CD14-positive monocyte (primary cell): ENCODE data around the gene FNIP1. TPM values are rescaled to one million over a fixed set of nuclear protein-coding genes. Genes with fewer than 3 reads are reported as not detected.

Experiments used
- DNase-seq, 3 donors: peaks; one replicate each; pipeline ENCODE4 v3.0.0-alpha.2; 2011 to 2022
- H2AFZ ChIP-seq: 2 replicates; pipeline ENCODE4 v1.6.0; 2012; ENCODE audit warnings: mild to moderate bottlenecking, low read depth, low read length, inconsistent platforms; ENCODE audit not compliant: insufficient read depth, poor library complexity, severe bottlenecking
- H3K27ac ChIP-seq, 2 donors: 1 replicate in 1 of 2; 2 replicates in 1 of 2; pipeline ENCODE4 v1.5.1; 2012 to 2013; ENCODE audit warnings: low read length in 2 of 2, control low read depth in 1 of 2, inconsistent platforms in 1 of 2, low read depth in 1 of 2, mild to moderate bottlenecking in 1 of 2
- H3K27me3 ChIP-seq, 2 donors: one replicate each; pipeline versions ENCODE4 v1.6.0 to v1.6.1; 2011 to 2013; ENCODE audit warnings: low read length in 2 of 2; ENCODE audit not compliant: control insufficient read depth in 2 of 2, insufficient read depth in 2 of 2
- H3K36me3 ChIP-seq, 2 donors: replicated peaks in 1 of 2; 1 replicate in 1 of 2; 2 replicates in 1 of 2; pipeline versions ENCODE4 v1.5.1 to v1.6.1; 2012 to 2013; ENCODE audit warnings: low read length in 2 of 2, control low read depth in 1 of 2, inconsistent platforms in 1 of 2, mild to moderate bottlenecking in 1 of 2; ENCODE audit not compliant: insufficient read depth in 2 of 2, control insufficient read depth in 1 of 2
- H3K4me1 ChIP-seq, 2 donors: 1 replicate in 1 of 2; 2 replicates in 1 of 2; pipeline versions ENCODE4 v1.5.1 to v1.6.1; 2012 to 2013; ENCODE audit warnings: low read length in 2 of 2, control low read depth in 1 of 2, inconsistent platforms in 1 of 2, mild to moderate bottlenecking in 1 of 2, moderate library complexity in 1 of 2; ENCODE audit not compliant: insufficient read depth in 2 of 2, control insufficient read depth in 1 of 2
- H3K4me2 ChIP-seq: replicated peaks from 2 replicates; pipeline ENCODE3; 2012; ENCODE audit warnings: low read length, moderate library complexity, mild to moderate bottlenecking; ENCODE audit not compliant: poor library complexity, severe bottlenecking; ENCODE audit errors: extremely low read depth
- H3K4me3 ChIP-seq, 3 experiments: fragments of 200-600 bp in 1 of 3; sonication (generic) in 1 of 3; replicated peaks in 1 of 3; 1 replicate in 2 of 3; 2 replicates in 1 of 3; pipeline ENCODE4 v1.5.1; 2011 to 2013; ENCODE audit warnings: low read length in 3 of 3, mild to moderate bottlenecking in 3 of 3, control low read depth in 2 of 3, low read depth in 2 of 3, inconsistent platforms in 1 of 3, moderate library complexity in 1 of 3
- H3K79me2 ChIP-seq: 2 replicates; pipeline ENCODE4 v1.6.0; 2012; ENCODE audit warnings: mild to moderate bottlenecking, control low read depth, inconsistent platforms, low read length, moderate library complexity; ENCODE audit not compliant: insufficient read depth
- H3K9ac ChIP-seq: 2 replicates; pipeline ENCODE4 v1.6.0; 2017; ENCODE audit warnings: low read length, mild to moderate bottlenecking; ENCODE audit not compliant: insufficient read depth, poor library complexity, severe bottlenecking
- H3K9me3 ChIP-seq, 2 donors: replicated peaks in 1 of 2; 1 replicate in 1 of 2; 2 replicates in 1 of 2; pipeline versions ENCODE4 v1.5.1 to v1.6.1; 2012 to 2013; ENCODE audit warnings: low read length in 2 of 2, control low read depth in 1 of 2; ENCODE audit not compliant: control insufficient read depth in 1 of 2, insufficient read depth in 1 of 2
- H4K20me1 ChIP-seq: 2 replicates; pipeline ENCODE4 v1.6.0; 2012; ENCODE audit warnings: mild to moderate bottlenecking, low read length, control low read depth, moderate library complexity; ENCODE audit not compliant: insufficient read depth
- H3K27ac Mint-ChIP-seq, 7 donors: one replicate each; pipeline ENCODE4 v1.8.0; 2020; ENCODE audit warnings: mild to moderate bottlenecking in 7 of 7, mixed read lengths in 7 of 7, moderate library complexity in 6 of 7, inconsistent platforms in 2 of 7
- H3K27me3 Mint-ChIP-seq, 3 donors: one replicate each; pipeline ENCODE4 v1.8.0; 2021 to 2022; ENCODE audit warnings: low read depth in 3 of 3, mild to moderate bottlenecking in 3 of 3, mixed read lengths in 3 of 3, moderate library complexity in 3 of 3, inconsistent platforms in 1 of 3
- H3K36me3 Mint-ChIP-seq, 2 donors: one replicate each; pipeline ENCODE4 v1.8.0; 2020; ENCODE audit warnings: mixed read lengths in 2 of 2, inconsistent platforms in 1 of 2, mild to moderate bottlenecking in 1 of 2
- H3K4me1 Mint-ChIP-seq: one replicate; pipeline ENCODE4 v1.8.0; 2020; ENCODE audit warnings: mild to moderate bottlenecking, mixed read lengths
- H3K4me3 Mint-ChIP-seq, 2 donors: one replicate each; pipeline ENCODE4 v1.8.0; 2020; ENCODE audit warnings: mild to moderate bottlenecking in 2 of 2, mixed read lengths in 2 of 2, moderate library complexity in 1 of 2
- H3K9me3 Mint-ChIP-seq, 7 donors: one replicate each; pipeline ENCODE4 v1.8.0; 2020 to 2022; ENCODE audit warnings: mixed read lengths in 7 of 7, mild to moderate bottlenecking in 6 of 7, moderate library complexity in 6 of 7, inconsistent platforms in 2 of 7
- CTCF ChIP-seq: fragments of 200-600 bp; IDR thresholded peaks from one replicate; pipeline ENCODE4 v1.8.0; 2022; ENCODE audit warnings: antibody characterized with exemption, mild to moderate bottlenecking
- WGBS: methylation state at CpG from one replicate; pipeline ENCODE4 v1.1.5; 2013; ENCODE audit warnings: missing lambda C conversion rate; ENCODE audit not compliant: insufficient coverage; 5-methylcytosine and 5-hydroxymethylcytosine counted together
- intact Hi-C, 2 donors: fragments of 100-400 bp; cut with micrococcal nuclease; formaldehyde crosslinking; loops; one replicate each; pipeline versions ENCODE4 v1.15.0 to v1.15.1; 2023
- polyA minus RNA-seq: library from RNA; depleted of rRNA, polyadenylated mRNA; stranded (reverse); fragments of >200 nt; gene quantifications from 2 replicates; pipeline ENCODE4 v1.2.3, GENCODE V29; 2012
- polyA plus RNA-seq, 3 donors: library from polyadenylated mRNA; depleted of rRNA in 1 of 3; unstranded in 2 of 3; stranded (reverse) in 1 of 3; fragments of 300-500 nt in 2 of 3; fragments of >200 nt in 1 of 3; fragmentation: Illumina TruSeq in 2 of 3; gene quantifications; 1 replicate in 2 of 3; 2 replicates in 1 of 3; pipeline ENCODE4 v1.2.3, GENCODE V29; 2012 to 2021
- total RNA-seq, 12 experiments: library from RNA in 1 of 12; stranded (reverse) in 1 of 12; fragments of 120-200 nt in 1 of 12; gene quantifications; one replicate each; pipeline ENCODE4 v1.2.4 and lab custom pipeline; 2013 to 2026; ENCODE audit warnings: mixed read lengths in 6 of 12, inconsistent platforms in 1 of 12

The FNIP1 gene
- 39.3 TPM for total RNA-seq (2013)
- polyA plus RNA-seq (10 to 100 TPM; 13.6 to 17.3 (median 16.3) TPM), polyA minus RNA-seq (26.0 and 37.4 TPM in 2 replicates), total RNA-seq (lab: John Stamatoyannopoulos, UW) (231 to 486 (median 332) reads per million in 11 experiments)

- H3K4me3 ChIP-seq: peak within 1 kb of the TSS; percentile 86 to 96 (median 87)
- peak within 1 kb of the TSS; percentile 81 for H3K4me2 ChIP-seq
- H2AFZ ChIP-seq: peak within 1 kb of the TSS; percentile 96
- no peaks in the 10 kb centered on the region for H3K36me3 ChIP-seq
- H4K20me1 ChIP-seq: peaks cover 34% of the 10 kb centered on the region
- peak within 1 kb of the TSS; percentile 100 for H3K9ac ChIP-seq
- H3K79me2 ChIP-seq: peaks cover 55% of the 10 kb centered on the region
- TF ChIP-seq CTCF: no peak
- H3K9me3 ChIP-seq: no peaks in the 10 kb centered on the region
- peaks cover 32% of the 10 kb centered on the region for H3K4me1 Mint-ChIP-seq
- H3K9me3 Mint-ChIP-seq: peaks cover 0 to 2% (median 0%) of the 10 kb centered on the region in 7 donors
- DNase-seq: peak; percentile 97 to 99 (median 98)
- peak within 1 kb of the TSS; percentile 92 to 97 for H3K27ac ChIP-seq
- under 1% methylated on average over 71 of the region's 79 CpGs for WGBS
- no peaks in the 10 kb centered on the region for H3K27me3 ChIP-seq
- peaks cover 18 to 44% of the 10 kb centered on the region in 2 donors for H3K4me1 ChIP-seq
- H3K27ac Mint-ChIP-seq: peak within 1 kb of the TSS; percentile 93 to 99 (median 98)
- H3K4me3 Mint-ChIP-seq: peak within 1 kb of the TSS; percentile 94 to 97
- H3K27me3 Mint-ChIP-seq: peaks cover 0 to 1% (median 0%) of the 10 kb centered on the region in 3 donors
- peaks cover 5 to 15% of the 10 kb centered on the region in 2 donors for H3K36me3 Mint-ChIP-seq
- intact Hi-C loops: loop anchor here in 1 of 2 donors (2.0 to 10.0 kb wide), 2 partner anchors 148 to 162 kb away; partner anchors contain the start of genes MEIKIN and RAPGEF6
Measured at GRCh38 chr5:131796793-131797693, at the start of gene FNIP1. TSS of gene FNIP1 (minus strand) at chr5:131797017. CDS start at chr5:131796921, 96 bp downstream.

GRCh38 chr5:131846536-131846935 is 49.7 kb upstream of the FNIP1 start:
- Histone ChIP-seq H3K9me3 (peaks cover 26 to 30% of the 10 kb centered on the region in 2 donors), H4K20me1 (no peaks in the 10 kb centered on the region), H2AFZ (no peak overlapping the region), H3K27ac (no peak overlapping the region), H3K27me3 (no peaks in the 10 kb centered on the region), H3K4me3 (no peak overlapping the region), H3K79me2 (no peaks in the 10 kb centered on the region), H3K4me2 (no peak overlapping the region), H3K4me1 (no peaks in the 10 kb centered on the region), H3K36me3 (no peaks in the 10 kb centered on the region), H3K9ac (no peak overlapping the region)
- no peak for DNase-seq
- Mint-ChIP-seq H3K27me3 (peaks cover 0 to 2% (median 0%) of the 10 kb centered on the region in 3 donors), H3K4me1 (no peaks in the 10 kb centered on the region), H3K27ac (no peak overlapping the region), H3K36me3 (no peaks in the 10 kb centered on the region), H3K9me3 (peaks cover 28 to 69% (median 54%) of the 10 kb centered on the region in 7 donors), H3K4me3 (no peak overlapping the region)
- no peak for TF ChIP-seq CTCF
- intact Hi-C loops: no loop called here
- WGBS: no CpG with 5 or more reads among the region's 1 CpG
